ENCODE data around the gene SLCO3A1.

Gene SLCO3A1

DNA sequence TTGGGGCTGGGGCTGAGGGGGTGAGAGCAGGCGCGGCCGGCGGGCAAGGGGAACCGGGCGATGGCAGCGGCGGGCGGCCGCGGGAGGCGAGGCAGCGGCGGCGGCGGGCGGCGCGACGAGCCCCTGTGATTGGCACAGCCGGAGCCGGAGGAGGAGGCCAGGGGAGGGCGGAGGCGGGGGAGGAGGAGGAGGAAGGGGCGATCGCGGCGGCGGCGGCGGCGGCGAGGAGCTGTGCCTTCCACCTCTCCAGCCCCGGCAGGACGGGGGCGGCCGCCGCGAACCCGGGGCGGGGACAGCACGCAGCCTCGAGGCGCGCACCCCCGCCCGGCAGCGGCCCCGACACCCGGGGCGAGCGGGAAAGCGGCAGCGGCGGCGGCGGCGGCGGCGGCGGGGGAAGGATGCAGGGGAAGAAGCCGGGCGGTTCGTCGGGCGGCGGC, at the start of gene SLCO3A1:
Gene SLCO3A1 (plus strand): TSS at position 198 of the 437 bp plus-strand sequence.
- DNase-seq, result peak; percentile 81

- no peak for DNase-seq
Observed at GRCh38 chr15:91807122-91807521, 46.4 kb upstream of the SLCO3A1 start.

DNA sequence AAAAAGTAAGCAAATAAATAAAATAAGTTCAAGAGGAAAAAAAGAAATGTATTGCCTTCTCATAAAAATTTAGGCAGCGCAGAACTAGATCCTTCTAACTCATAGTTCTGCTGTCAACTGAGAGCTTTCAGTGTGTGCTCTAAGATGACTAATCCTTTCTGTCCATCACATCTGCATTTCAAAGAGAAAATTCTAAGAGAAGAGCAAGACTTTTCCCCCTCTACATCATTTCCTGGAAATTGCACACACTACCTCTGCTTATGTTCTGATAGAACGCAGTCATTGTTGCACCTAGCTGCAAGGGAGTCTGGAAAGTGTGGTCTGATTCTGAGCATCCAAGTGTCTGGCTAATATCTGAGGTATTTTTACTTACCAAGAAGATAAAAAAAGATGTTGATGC, 39.6 kb upstream of the SLCO3A1 start:
- DNase-seq, result no peak

DNA sequence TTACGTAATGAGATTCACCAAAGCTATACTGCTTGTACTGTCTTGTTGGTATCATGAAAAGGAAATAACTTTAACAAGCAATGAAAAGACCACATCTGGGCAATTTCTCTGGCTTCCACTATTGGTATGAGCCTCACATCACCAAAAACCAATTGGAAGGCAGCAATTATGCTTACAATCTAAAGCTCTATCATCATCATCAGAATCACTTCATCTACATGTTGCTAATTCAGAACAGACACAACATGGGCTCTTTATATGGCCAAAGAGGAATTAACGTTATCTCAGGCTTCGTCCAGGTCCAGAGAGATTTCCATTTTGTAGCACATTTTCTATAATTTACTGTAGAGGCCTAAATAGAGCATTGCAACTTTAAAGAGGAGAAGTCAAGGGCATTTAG, 36.6 kb upstream of the SLCO3A1 start:
- no peak for DNase-seq

GRCh38 chr15:91821458-91821857, 32.0 kb upstream of the SLCO3A1 start:
- DNase-seq, result no peak

- DNase-seq, result no peak
Observed at GRCh38 chr15:91824256-91824655, 29.3 kb upstream of the SLCO3A1 start.

DNA sequence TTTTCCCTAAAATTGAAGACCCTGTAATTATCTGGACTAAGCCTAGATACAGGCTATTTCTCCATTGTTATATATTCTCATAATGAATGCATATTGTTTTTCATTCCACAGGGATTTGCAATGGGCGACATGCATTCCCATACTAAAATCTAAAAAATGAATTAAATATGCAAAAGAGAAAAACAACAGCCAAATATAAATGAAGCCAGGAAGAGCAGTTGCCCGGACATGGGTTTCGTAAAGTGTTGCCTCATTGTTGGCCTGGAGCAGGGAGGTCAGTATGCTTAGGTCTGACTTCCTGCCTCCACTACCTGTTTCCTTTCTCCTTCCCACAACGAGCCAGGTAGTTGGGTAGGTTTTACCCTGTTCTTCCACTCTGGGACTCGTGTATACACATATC, 27.1 kb upstream of the SLCO3A1 start:
- no peak for DNase-seq

GRCh38 chr15:91833056-91833455, 20.5 kb upstream of the SLCO3A1 start:
- no peak for DNase-seq

DNA sequence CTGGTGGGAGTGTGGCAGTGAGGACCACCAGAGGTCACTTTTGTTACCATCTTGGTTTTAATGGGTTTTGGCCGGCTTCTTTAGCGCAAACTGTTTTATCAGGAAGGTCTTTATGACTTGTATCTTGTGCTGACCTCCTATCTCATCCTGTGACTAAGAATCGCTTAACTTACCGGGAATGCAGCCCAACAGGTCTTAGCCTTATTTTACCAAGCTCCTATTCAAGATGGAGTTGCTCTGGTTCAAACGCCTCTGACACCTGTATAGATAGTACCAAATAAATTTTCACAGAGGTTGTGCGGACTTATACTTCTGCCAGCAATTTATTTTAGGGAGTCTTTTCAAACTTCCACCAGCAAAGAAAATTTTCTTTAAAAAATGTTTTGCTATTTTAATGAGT, 13.6 kb upstream of the SLCO3A1 start:
- no peak for DNase-seq

DNA sequence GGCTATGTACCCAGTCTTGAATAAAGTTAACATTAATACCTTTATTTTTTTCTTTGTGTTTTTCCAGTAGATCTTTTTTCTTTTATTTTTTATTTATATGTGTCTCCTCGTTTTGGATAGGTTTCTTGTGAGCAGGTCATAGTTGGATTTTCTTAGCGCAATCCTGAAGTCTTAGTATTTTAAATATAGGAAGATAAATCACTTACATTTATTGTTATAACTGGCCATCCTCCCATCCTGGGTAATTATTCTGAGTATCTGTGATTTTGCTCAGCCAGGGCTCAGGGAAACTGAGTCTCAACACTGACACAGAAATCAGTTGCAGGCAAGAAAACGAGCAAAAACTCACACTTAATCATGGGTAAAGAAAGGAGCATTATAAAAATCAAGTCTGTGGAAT, 11.6 kb upstream of the SLCO3A1 start:
- no peak for DNase-seq

- no peak for DNase-seq
Observed at GRCh38 chr15:91844341-91844740, 9.2 kb upstream of the SLCO3A1 start.

DNA sequence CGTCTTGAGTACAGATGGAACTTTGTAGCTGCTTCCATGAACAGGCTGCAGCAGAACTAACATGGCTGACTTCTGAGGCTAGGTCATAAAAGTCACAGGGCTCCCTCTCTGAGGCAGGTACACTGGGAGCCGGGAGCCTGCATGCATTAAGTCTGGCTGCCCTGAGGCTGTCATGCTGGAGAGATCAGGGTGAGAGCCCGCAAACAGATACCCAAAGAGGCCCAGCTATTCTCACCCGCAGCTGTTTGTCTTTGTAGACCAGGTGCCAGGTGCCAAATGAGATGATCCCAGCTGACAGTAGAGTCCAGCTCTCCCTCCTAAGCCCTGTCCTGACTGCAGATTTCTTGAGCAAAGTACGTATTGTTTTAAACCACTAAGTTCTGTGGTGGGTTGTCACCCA, 8.6 kb upstream of the SLCO3A1 start:
- no peak for DNase-seq

- DNase-seq, result no peak
Observed at GRCh38 chr15:91845720-91846119, 7.8 kb upstream of the SLCO3A1 start.

- DNase-seq, result no peak
Observed at GRCh38 chr15:91849180-91849579, 4.3 kb upstream of the SLCO3A1 start.

GRCh38 chr15:91849749-91850161, 3.8 kb upstream of the SLCO3A1 start:
- peak; percentile 71 for DNase-seq

DNA sequence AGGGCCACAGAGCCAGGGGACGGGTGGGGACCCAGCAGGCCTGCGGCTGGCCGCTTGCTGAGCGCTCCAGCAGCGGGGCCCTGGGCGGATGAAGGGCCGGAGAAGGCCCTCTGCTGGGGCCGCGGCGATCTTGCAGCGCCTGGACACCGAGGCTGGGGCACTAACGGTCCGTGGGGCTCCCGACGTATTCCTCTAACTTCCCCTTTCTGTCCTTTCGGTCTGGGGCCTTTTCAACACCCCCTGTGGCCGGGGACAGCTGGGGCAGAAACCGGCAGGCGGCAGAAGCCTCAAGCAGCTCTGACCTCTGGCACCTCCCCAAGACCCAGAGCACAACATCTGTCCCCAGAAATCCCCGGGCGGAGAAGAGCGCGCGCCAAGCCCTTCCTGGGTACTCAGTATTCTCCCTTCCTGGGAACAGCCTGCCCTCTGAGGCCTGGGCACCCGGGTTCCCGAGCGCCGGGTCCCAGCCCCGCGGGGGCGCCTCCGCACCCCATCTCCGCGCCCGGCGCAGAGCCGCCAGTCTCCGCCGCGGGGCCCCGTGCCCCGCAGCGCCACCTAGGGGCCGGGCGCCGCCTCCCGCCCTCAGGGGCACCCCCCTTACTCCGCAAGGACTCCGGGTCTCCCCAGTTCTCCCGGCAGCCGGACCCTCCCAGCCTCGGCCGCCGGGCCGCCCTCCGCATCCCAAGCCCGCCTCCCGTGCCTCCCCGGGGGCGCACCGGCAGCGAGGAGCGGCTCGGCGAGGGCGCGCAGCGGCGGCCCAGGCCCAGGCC, 582 bp upstream of the SLCO3A1 start:
- peak; percentile 73 for DNase-seq

DNA sequence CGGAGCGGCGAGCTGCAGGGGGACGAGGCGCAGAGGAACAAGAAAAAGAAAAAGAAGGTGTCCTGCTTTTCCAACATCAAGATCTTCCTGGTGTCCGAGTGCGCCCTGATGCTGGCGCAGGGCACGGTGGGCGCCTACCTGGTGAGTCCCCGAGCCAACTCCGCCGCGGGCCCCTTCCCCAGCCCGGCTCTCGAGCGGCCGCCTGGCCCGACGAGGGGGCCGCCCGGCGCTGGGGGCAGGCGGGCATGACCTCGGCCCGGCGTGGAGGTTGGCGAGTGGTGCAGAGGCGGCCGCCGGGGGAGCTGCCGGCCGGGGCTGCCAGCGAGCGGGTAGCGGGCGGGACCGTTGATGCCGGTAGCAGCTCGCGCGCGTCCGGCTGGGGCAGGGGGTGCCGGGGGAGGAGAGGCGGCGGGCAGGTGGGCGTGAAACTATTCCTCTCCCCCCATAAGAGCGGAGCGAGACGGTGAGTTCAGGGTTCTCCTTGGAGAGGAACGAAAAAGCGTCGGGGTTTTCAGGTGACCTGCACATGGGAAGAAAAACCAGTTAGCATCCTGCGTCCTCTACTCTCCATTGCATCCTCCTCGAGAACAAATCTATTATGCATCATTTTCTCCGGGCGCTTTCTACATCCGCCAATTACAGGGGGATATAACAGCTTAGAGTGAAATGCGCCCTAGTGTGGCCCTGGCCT, 585 bp downstream of the SLCO3A1 start:
- DNase-seq, result peak; percentile 26

DNA sequence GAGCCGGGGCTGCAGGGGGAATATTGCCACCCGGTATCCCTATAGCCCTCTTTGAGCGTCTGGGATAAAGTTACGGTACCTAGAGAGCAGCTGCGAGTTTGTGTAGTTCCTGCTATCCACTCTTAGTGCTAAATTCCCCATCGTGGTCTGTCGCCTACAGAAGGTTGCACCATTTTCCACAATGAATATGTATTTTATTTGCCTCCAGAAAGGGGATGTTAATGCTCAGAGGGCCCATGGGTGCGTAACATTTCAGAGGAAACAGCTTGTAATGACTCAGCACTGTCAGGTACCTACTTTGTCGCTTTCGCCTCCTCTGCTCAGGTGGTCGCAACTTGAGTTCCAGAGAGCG, 1.1 kb downstream of the SLCO3A1 start:
- DNase-seq, result peak; percentile 70

DNA sequence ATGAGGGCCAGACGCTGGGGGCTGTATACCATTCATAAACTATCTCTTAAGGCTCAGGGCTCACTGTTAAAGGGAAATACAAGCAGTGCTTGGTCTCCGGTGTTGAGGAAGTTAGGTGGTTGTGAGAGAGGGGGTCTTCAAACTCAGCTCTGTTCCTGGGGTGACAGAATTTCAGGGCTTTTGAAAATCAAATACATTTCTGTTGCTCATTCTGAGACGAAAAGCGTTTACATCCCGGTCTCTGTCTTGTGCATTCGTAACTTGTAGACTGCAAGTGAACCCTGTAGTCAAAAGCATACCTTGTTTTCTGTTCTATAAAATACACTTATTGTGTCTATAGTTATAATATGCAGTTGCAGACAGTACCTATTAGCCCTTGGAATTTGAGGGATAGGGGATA, 1.7 kb downstream of the SLCO3A1 start:
- DNase-seq, result no peak

- DNase-seq, result peak; percentile 57
Observed at GRCh38 chr15:91855684-91856489, 2.4 kb downstream of the SLCO3A1 start.

GRCh38 chr15:91857224-91857585, 3.7 kb downstream of the SLCO3A1 start:
- peak; percentile 65 for DNase-seq

- peak; percentile 96 for DNase-seq
Observed at GRCh38 chr15:91857772-91858171, 4.3 kb downstream of the SLCO3A1 start.

DNA sequence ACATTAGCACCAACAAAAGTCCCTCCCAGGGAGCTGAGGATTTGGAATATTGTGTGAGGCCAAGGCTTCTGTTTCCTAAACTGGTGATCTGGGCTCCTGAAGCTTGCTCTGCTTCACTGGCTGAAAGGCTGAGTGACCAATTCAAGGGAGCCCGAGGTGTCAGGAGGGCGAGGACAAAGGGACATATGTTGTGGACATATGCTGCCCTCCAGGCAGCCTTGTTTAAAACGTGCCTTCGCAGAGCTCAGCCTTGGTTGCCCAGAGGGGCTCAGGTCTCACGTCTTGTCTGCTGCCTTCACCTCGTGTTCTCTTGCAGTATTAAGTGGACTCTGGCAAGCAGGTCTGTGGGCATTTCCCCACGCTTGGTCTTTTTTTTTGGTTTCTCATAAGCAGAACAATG, 7.0 kb downstream of the SLCO3A1 start:
- no peak for DNase-seq

DNA sequence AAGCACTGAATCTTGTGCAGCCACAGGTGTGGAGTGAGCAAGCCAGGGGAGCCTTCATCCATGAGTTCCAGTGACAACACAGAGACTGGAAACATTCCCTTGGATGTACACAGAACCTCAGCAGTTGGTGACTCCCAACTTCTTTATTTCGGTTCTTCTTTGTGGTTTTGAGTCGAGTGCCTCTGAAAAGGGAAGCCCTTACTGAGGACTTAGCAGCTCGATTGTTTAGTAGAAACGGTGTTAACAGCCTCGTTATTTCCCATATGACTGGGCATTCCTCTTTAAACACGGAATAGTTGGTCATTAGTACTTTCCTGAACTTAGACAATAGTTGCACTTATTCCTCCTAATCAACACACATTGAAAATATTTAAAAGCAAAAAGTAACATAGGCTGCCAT, 7.7 kb downstream of the SLCO3A1 start:
- no peak for DNase-seq

Measured in CD4-positive, alpha-beta T cell treated with Interleukin-4 for 4 hours (primary cell).